Subcutaneous abdominal adipose tissue (tissue), 5 donors: Measurements from ENCODE around the gene TESMIN.

ENCODE experiments used
- H3K27ac ChIP-seq: one replicate; pipeline ENCODE4 v1.7.0; 2013; ENCODE audit warnings: low read depth, mild to moderate bottlenecking, inconsistent platforms, low read length, moderate library complexity
- H3K27me3 ChIP-seq, 5 donors: one replicate each; pipeline ENCODE4 v1.7.0; 2013; ENCODE audit warnings: low read length in 5 of 5, inconsistent platforms in 1 of 5; ENCODE audit not compliant: control insufficient read depth in 5 of 5, insufficient read depth in 4 of 5
- H3K36me3 ChIP-seq, 5 donors: one replicate each; pipeline ENCODE4 v1.7.0; 2013; ENCODE audit warnings: low read length in 5 of 5; ENCODE audit not compliant: control insufficient read depth in 5 of 5, insufficient read depth in 5 of 5
- H3K4me1 ChIP-seq, 5 donors: one replicate each; pipeline ENCODE4 v1.7.0; 2013; ENCODE audit warnings: low read length in 5 of 5, mild to moderate bottlenecking in 3 of 5, moderate library complexity in 1 of 5; ENCODE audit not compliant: control insufficient read depth in 5 of 5, insufficient read depth in 5 of 5
- H3K4me3 ChIP-seq, 5 donors: one replicate each; pipeline ENCODE4 v1.7.0; 2013; ENCODE audit warnings: low read length in 5 of 5, low read depth in 1 of 5
- H3K9ac ChIP-seq, 5 donors: one replicate each; pipeline ENCODE4 v1.7.0; 2013; ENCODE audit warnings: low read length in 5 of 5, mild to moderate bottlenecking in 4 of 5, moderate library complexity in 3 of 5
- H3K9me3 ChIP-seq, 5 donors: one replicate each; pipeline ENCODE4 v1.7.0; 2013; ENCODE audit warnings: low read length in 5 of 5; ENCODE audit not compliant: control insufficient read depth in 5 of 5
- donor health status: healthy.
- donor health status: healthy.
- donor health status: healthy.
- donor health status: healthy.
- donor health status: healthy.

The TESMIN gene

GRCh38 chr11:68721075-68721474 lies 30.2 kb downstream of the TESMIN start:
- no peak overlapping the region for H3K4me3 ChIP-seq
- H3K9ac ChIP-seq, result no peak overlapping the region

DNA sequence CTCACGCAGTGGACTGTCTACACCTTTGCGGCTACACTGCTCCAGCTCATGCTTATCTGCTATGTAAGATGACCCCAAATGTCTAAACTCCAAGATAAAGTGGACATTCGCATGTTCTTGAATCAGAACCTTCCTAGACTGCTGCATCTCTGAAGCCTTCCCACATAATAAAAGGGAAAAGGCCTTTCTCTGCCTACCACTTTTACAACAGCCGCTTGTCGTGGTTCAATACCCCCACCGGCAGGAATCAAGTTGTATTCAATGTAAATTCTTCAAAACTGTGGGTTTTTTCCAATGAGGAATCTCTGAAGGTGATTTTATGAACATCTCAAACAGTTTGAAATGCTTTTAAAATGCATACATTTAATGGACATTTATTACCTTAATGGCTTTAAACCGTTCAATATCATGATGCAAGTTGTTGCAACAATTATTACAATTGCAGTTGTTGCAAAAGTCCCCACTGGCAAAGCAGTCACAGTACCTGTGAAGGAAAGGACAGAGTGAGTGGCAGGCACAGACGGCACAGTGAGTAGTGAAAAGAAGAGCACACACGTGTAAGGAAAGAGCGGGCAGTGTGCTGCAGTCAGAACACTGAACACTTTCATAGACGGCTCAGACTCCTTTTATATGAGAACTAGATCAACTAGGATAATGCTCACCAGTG lies 35.7 kb downstream of the TESMIN start:
- H3K27ac ChIP-seq, result no peak overlapping the region
- peaks cover 0 to 12% (median 9%) of the 10 kb centered on the region in 5 donors for H3K27me3 ChIP-seq

More at GRCh38 chr11:68721075-68721474, 30.2 kb downstream of the TESMIN start:
- H3K36me3 ChIP-seq, result no peaks in the 10 kb centered on the region
- no peak overlapping the region for H3K27ac ChIP-seq
- H3K27me3 ChIP-seq, result peaks cover 0 to 10% (median 3%) of the 10 kb centered on the region in 5 donors
- H3K9me3 ChIP-seq, result peaks cover 0 to 7% (median 4%) of the 10 kb centered on the region in 5 donors
- no peaks in the 10 kb centered on the region for H3K4me1 ChIP-seq

GRCh38 chr11:68714060-68714856 lies 37.1 kb downstream of the TESMIN start:
- Histone ChIP-seq H3K9me3 (no peaks in the 10 kb centered on the region), H3K4me3 (no peak overlapping the region), H3K9ac (no peak overlapping the region), H3K27ac (no peak overlapping the region), H3K4me1 (peaks cover 0 to 14% (median 0%) of the 10 kb centered on the region in 5 donors), H3K36me3 (no peaks in the 10 kb centered on the region), H3K27me3 (peaks cover 0 to 12% (median 9%) of the 10 kb centered on the region in 5 donors)

More for the DNA sequence above, 35.7 kb downstream of the TESMIN start:
- Histone ChIP-seq H3K4me3 (no peak overlapping the region), H3K9me3 (peaks cover 0 to 7% (median 4%) of the 10 kb centered on the region in 5 donors), H3K36me3 (no peaks in the 10 kb centered on the region), H3K9ac (no peak overlapping the region), H3K4me1 (peaks cover 0 to 13% (median 0%) of the 10 kb centered on the region in 5 donors)

DNA sequence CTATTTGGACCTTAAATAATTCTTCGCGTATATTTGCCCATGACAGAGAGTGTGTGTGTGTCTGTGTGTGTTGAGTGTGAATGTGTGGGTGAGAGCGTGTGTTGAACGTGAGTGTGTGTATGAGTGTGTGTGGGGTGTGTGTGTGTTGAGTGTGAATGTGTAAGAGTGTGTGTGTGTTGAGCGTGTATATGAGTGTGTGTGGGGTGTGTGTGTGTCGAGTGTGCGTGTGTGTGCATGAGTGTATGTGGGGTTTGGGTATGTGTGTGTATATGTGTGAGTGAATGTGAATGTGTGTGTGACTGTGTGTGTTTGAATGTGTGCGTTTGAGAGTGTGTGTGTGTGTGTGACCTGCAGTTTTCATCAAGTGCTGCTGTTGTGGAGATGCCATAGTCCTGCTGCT lies 40.2 kb downstream of the TESMIN start:
- no peaks in the 10 kb centered on the region for H3K36me3 ChIP-seq
- H3K4me3 ChIP-seq, result no peak overlapping the region
- H3K9ac ChIP-seq, result no peak overlapping the region
- peaks cover 0 to 9% (median 5%) of the 10 kb centered on the region in 5 donors for H3K27me3 ChIP-seq
- H3K9me3 ChIP-seq, result no peaks in the 10 kb centered on the region
- no peak overlapping the region for H3K27ac ChIP-seq
- peaks cover 0 to 24% (median 0%) of the 10 kb centered on the region in 5 donors for H3K4me1 ChIP-seq

DNA sequence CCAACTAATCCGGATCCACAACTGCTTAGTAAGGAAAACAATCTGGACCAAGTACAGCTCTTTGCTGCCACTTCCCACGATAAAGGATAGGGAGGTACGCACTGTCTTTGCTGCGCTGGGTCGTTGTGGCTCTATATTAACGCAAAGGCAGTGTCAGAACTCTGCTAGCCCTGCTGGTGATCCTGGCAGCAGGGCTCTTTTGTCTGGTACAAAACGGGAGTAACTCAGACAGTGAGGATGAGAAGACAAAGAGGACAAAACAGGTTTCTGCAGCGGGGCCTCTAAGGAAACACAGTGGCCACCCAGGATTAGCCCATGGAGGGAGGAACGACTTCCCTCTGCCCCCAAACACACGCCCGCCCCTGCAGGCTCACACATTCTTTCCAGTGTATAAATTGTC lies 40.9 kb downstream of the TESMIN start:
- H3K4me1 ChIP-seq, result peaks cover 0 to 24% (median 0%) of the 10 kb centered on the region in 5 donors
- H3K4me3 ChIP-seq, result no peak overlapping the region
- no peak overlapping the region for H3K9ac ChIP-seq
- H3K27me3 ChIP-seq, result peaks cover 0 to 12% (median 6%) of the 10 kb centered on the region in 5 donors
- H3K9me3 ChIP-seq, result no peaks in the 10 kb centered on the region
- H3K36me3 ChIP-seq, result no peaks in the 10 kb centered on the region
- no peak overlapping the region for H3K27ac ChIP-seq

GRCh38 chr11:68709062-68709461 lies 42.3 kb downstream of the TESMIN start:
- H3K36me3 ChIP-seq, result no peaks in the 10 kb centered on the region
- peaks cover 0 to 12% (median 0%) of the 10 kb centered on the region in 5 donors for H3K4me1 ChIP-seq
- H3K9ac ChIP-seq, result no peak overlapping the region
- H3K4me3 ChIP-seq, result no peak overlapping the region
- no peaks in the 10 kb centered on the region for H3K9me3 ChIP-seq
- no peak overlapping the region for H3K27ac ChIP-seq
- H3K27me3 ChIP-seq, result peaks cover 0 to 10% (median 5%) of the 10 kb centered on the region in 5 donors

- no peaks in the 10 kb centered on the region for H3K36me3 ChIP-seq
- no peak overlapping the region for H3K9ac ChIP-seq
- no peak overlapping the region for H3K4me3 ChIP-seq
- H3K4me1 ChIP-seq, result peaks cover 0 to 11% (median 0%) of the 10 kb centered on the region in 5 donors
- no peaks in the 10 kb centered on the region for H3K9me3 ChIP-seq
- no peak overlapping the region for H3K27ac ChIP-seq
- H3K27me3 ChIP-seq, result peaks cover 0 to 10% (median 3%) of the 10 kb centered on the region in 5 donors
Observed at GRCh38 chr11:68707527-68707926, 43.8 kb downstream of the TESMIN start.

DNA sequence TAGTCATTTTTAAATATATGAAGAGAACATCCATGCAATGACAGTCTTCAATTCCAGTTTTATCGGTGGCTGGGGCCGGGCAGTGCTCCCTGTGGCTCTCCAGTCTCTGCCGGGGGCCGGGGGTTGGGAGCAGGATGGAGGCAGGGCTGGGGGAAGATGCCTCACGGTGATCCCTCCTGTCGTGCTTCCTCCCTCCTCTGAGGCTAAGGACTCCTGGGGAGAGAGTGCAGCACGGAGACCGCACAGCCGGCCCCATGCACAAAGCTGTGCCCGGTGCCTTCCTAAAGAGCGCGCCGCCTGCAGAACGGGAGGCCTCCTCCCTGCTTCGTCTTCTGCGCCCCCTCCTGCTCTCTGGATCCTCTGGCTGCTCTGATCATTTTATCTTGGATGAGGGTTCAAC lies 46.4 kb downstream of the TESMIN start:
- Histone ChIP-seq H3K27me3 (peaks cover 0 to 9% (median 3%) of the 10 kb centered on the region in 5 donors), H3K9me3 (no peaks in the 10 kb centered on the region), H3K4me3 (no peak overlapping the region), H3K4me1 (peaks cover 0 to 11% (median 0%) of the 10 kb centered on the region in 5 donors), H3K27ac (no peak overlapping the region), H3K9ac (no peak overlapping the region), H3K36me3 (no peaks in the 10 kb centered on the region)

DNA sequence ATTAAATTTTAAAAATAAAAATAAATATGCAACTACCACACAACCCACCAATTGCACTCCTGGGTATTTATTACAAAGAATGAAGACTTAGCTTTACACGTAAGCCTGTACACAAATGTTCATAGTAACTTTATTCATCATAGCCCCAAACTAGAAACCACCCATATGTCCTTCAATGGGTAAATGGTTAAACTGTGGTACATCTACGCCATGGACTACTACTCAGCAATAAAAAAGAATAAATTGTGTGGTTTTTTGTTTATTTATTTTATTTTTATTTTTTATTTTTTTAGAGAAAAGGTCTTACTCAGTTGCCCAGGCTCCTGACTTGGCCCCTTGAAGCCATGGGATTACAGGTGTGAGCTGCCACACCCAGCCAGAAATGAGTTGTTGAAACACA lies 52.3 kb downstream of the TESMIN start:
- peaks cover 0 to 3% (median 0%) of the 10 kb centered on the region in 5 donors for H3K27me3 ChIP-seq

GRCh38 chr11:68695531-68695930 lies 55.8 kb downstream of the TESMIN start:
- Histone ChIP-seq H3K9me3 (peaks cover 0 to 19% (median 3%) of the 10 kb centered on the region in 5 donors), H3K36me3 (no peaks in the 10 kb centered on the region), H3K4me1 (no peaks in the 10 kb centered on the region), H3K27me3 (peaks cover 0 to 10% (median 0%) of the 10 kb centered on the region in 5 donors), H3K4me3 (no peak overlapping the region), H3K27ac (no peak overlapping the region), H3K9ac (no peak overlapping the region)

More for the DNA sequence above, 52.3 kb downstream of the TESMIN start:
- no peak overlapping the region for H3K27ac ChIP-seq
- H3K9ac ChIP-seq, result no peak overlapping the region
- no peaks in the 10 kb centered on the region for H3K4me1 ChIP-seq
- peaks cover 0 to 19% (median 3%) of the 10 kb centered on the region in 5 donors for H3K9me3 ChIP-seq
- no peak overlapping the region for H3K4me3 ChIP-seq
- no peaks in the 10 kb centered on the region for H3K36me3 ChIP-seq
